Activated T-cell treated with anti-CD3 and anti-CD28 coated beads, Interleukin-2, amount 50 U/mL, for 48 hours (primary cell): Measurements from ENCODE around the gene FIBIN.
"Not testable (repeated sequence)": the region's sequence is repeated elsewhere in the genome, so short reads cannot be mapped to it uniquely, and the experiment has no call there.

Experiments used
- DNase-seq, 2 experiments: peaks; one replicate each; pipeline ENCODE4 v3.0.0-alpha.2; 2020

FIBIN gene

GRCh38 chr11:26983645-26984044, 10.3 kb upstream of the FIBIN start:
- DNase-seq, result no peak

GRCh38 chr11:26985470-26985869, 8.4 kb upstream of the FIBIN start:
- no peak for DNase-seq

GRCh38 chr11:26985943-26986342, 8.0 kb upstream of the FIBIN start:
- DNase-seq, result no peak

- DNase-seq, result no peak
Observed at GRCh38 chr11:26987272-26987671, 6.6 kb upstream of the FIBIN start.

- no peak for DNase-seq
Observed at GRCh38 chr11:26987731-26988130, 6.2 kb upstream of the FIBIN start.

GRCh38 chr11:26992031-26992541, 1.8 kb upstream of the FIBIN start:
- DNase-seq, result no peak

GRCh38 chr11:26994631-26995095, 751 bp downstream of the FIBIN start:
- DNase-seq, result no peak

- no peak for DNase-seq
Observed at GRCh38 chr11:26995701-26996460, 2.0 kb downstream of the FIBIN start.

GRCh38 chr11:26997378-26997777, 3.5 kb downstream of the FIBIN start:
- DNase-seq, result no peak

- DNase-seq, result not testable (repeated sequence)
Observed at GRCh38 chr11:27001136-27001730, 7.3 kb downstream of the FIBIN start.

GRCh38 chr11:27002431-27002830, 8.5 kb downstream of the FIBIN start:
- no peak for DNase-seq

- DNase-seq, result no peak
Observed at GRCh38 chr11:27002838-27003237, 8.9 kb downstream of the FIBIN start.

- DNase-seq, result no peak
Observed at GRCh38 chr11:27004103-27004502, 10.2 kb downstream of the FIBIN start.

- no peak for DNase-seq
Observed at GRCh38 chr11:27008811-27009535, 15.1 kb downstream of the FIBIN start.

- DNase-seq, result no peak
Observed at GRCh38 chr11:27011560-27012233, 17.8 kb downstream of the FIBIN start.

- DNase-seq, result no peak
Observed at GRCh38 chr11:27012234-27012921, 18.5 kb downstream of the FIBIN start.

- DNase-seq, result no peak
Observed at GRCh38 chr11:27013781-27014361, 20.0 kb downstream of the FIBIN start.

GRCh38 chr11:27018902-27019529, 25.1 kb downstream of the FIBIN start:
- no peak for DNase-seq

GRCh38 chr11:27020751-27021150, 26.8 kb downstream of the FIBIN start:
- DNase-seq, result no peak

- no peak for DNase-seq
Observed at GRCh38 chr11:27022659-27023251, 28.8 kb downstream of the FIBIN start.

- no peak for DNase-seq
Observed at GRCh38 chr11:27024865-27025264, 31.0 kb downstream of the FIBIN start.
